HL-60 (cell line): Measurements from ENCODE around the gene CYP26B1.

Source experiments
- DNase-seq, 2 experiments: peaks; one replicate each; pipeline ENCODE4 v3.0.0-alpha.2; 2010 to 2020; ENCODE audit warnings: low read depth in 1 of 2, low spot score in 1 of 2
- H3K27ac ChIP-seq: fragments of 250-450 bp; sonication (Bioruptor Pico); replicated peaks from 2 replicates; pipeline ENCODE4 v1.5.1; 2020; ENCODE audit warnings: mild to moderate bottlenecking, moderate library complexity
- H3K27me3 ChIP-seq: fragments of 250-450 bp; sonication (Bioruptor Pico); 2 replicates; pipeline ENCODE4 v1.5.1; 2021; ENCODE audit warnings: mild to moderate bottlenecking, moderate library complexity; ENCODE audit not compliant: insufficient read depth, poor library complexity, severe bottlenecking
- H3K4me3 ChIP-seq: replicated peaks from 2 replicates; pipeline ENCODE4 v1.5.1; 2011; ENCODE audit warnings: mild to moderate bottlenecking, control low read depth, low read length; ENCODE audit not compliant: insufficient read depth
- GABPA ChIP-seq: IDR thresholded peaks from 2 replicates; pipeline ENCODE4 v1.6.1; 2012; ENCODE audit warnings: low read depth
- POLR2AphosphoS5 ChIP-seq: IDR thresholded peaks from 2 replicates; pipeline ENCODE4 v1.6.1; 2012; ENCODE audit warnings: low read depth
- SPI1 ChIP-seq: IDR thresholded peaks from 2 replicates; pipeline ENCODE4 v1.6.1; 2012; ENCODE audit warnings: low read depth, mild to moderate bottlenecking, borderline replicate concordance
- TF ChIP-seq, protein P1 (sequence below): IDR thresholded peaks from 2 replicates; pipeline ENCODE4 v1.6.1; 2012; ENCODE audit warnings: low read depth; ENCODE audit not compliant: insufficient replicate concordance
- TF ChIP-seq, protein P2 (sequence below): IDR thresholded peaks from one replicate; pipeline ENCODE4 v1.5.1; 2011; ENCODE audit warnings: low read length, control low read depth, inconsistent platforms; ENCODE audit not compliant: insufficient read depth

CYP26B1 gene

DNA sequence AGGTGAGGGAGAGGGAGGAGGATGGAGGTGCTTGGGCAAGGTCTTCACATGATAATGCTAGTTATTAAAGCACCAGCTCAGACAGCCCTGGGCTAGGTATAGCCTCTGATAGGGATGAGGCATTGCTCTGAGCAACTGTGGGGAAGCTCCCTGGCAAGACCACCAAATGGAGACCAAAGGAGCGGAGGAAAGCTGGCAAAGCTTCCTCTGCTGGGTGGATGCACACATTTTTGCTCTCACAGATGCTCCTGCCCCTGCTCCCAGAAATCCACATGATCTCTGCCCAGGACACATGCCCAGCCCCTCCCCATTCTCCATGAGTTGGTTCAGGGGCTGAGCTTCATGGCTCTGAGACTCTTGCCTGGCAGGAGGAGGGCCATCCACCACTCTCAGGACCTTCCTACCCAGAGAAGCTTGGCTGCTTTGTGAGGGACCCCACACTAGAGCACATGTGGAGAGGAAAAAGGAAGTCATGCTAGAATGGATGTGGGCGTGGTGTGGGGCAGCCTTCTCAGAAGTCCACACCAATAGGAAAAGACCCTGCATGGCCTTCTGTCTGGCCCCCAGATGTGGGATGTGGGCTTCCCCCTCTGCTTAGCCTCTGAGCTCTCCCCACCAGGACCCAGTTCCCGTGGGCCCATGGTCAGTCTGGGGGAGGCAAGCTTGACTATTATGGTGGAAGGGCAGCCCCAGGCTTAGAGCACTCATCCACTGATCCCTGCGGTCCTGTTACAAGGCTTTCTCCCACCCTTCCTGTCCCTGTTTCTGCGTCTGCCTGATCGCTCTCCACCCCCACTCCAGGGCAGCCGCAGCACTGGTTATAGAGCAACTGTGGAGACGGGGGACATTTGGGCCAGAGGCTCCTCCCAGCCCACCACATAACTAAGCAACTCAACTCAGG is 10.5 kb upstream of the CYP26B1 start:
- H3K27ac ChIP-seq = no peak overlapping the region
- TF ChIP-seq POLR2AphosphoS5 = no peak
- TF ChIP-seq, protein P1, sequence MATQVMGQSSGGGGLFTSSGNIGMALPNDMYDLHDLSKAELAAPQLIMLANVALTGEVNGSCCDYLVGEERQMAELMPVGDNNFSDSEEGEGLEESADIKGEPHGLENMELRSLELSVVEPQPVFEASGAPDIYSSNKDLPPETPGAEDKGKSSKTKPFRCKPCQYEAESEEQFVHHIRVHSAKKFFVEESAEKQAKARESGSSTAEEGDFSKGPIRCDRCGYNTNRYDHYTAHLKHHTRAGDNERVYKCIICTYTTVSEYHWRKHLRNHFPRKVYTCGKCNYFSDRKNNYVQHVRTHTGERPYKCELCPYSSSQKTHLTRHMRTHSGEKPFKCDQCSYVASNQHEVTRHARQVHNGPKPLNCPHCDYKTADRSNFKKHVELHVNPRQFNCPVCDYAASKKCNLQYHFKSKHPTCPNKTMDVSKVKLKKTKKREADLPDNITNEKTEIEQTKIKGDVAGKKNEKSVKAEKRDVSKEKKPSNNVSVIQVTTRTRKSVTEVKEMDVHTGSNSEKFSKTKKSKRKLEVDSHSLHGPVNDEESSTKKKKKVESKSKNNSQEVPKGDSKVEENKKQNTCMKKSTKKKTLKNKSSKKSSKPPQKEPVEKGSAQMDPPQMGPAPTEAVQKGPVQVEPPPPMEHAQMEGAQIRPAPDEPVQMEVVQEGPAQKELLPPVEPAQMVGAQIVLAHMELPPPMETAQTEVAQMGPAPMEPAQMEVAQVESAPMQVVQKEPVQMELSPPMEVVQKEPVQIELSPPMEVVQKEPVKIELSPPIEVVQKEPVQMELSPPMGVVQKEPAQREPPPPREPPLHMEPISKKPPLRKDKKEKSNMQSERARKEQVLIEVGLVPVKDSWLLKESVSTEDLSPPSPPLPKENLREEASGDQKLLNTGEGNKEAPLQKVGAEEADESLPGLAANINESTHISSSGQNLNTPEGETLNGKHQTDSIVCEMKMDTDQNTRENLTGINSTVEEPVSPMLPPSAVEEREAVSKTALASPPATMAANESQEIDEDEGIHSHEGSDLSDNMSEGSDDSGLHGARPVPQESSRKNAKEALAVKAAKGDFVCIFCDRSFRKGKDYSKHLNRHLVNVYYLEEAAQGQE = no peak
- TF ChIP-seq SPI1 = no peak
- TF ChIP-seq GABPA = no peak
- TF ChIP-seq, protein P2, sequence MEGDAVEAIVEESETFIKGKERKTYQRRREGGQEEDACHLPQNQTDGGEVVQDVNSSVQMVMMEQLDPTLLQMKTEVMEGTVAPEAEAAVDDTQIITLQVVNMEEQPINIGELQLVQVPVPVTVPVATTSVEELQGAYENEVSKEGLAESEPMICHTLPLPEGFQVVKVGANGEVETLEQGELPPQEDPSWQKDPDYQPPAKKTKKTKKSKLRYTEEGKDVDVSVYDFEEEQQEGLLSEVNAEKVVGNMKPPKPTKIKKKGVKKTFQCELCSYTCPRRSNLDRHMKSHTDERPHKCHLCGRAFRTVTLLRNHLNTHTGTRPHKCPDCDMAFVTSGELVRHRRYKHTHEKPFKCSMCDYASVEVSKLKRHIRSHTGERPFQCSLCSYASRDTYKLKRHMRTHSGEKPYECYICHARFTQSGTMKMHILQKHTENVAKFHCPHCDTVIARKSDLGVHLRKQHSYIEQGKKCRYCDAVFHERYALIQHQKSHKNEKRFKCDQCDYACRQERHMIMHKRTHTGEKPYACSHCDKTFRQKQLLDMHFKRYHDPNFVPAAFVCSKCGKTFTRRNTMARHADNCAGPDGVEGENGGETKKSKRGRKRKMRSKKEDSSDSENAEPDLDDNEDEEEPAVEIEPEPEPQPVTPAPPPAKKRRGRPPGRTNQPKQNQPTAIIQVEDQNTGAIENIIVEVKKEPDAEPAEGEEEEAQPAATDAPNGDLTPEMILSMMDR = no peak

DNA sequence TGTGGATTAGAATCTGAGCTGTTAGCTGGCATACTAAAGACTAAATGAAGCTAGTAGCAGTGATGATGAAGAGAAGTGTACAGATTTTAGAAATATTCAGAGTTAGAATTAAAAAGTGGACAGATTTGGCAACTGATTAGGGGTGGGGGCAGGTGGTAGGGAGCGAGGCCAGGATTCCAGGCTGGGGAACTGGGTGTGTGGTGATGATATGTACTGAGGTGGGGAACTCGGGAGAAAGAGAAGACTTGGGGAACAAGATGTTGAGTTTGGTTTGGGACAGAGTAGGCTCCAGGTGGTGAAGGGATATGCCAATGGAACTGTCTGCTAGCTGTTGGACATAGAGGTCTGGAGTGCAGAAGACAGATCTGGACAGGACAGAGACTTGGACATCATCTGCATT is 9.2 kb upstream of the CYP26B1 start:
- Histone ChIP-seq H3K27me3 (no peaks in the 10 kb centered on the region), H3K4me3 (no peak overlapping the region), H3K27ac (no peak overlapping the region)
- DNase-seq = no peak
- TF ChIP-seq, protein P2 = no peak
- TF ChIP-seq POLR2AphosphoS5 = no peak
- TF ChIP-seq GABPA = no peak
- TF ChIP-seq SPI1 = no peak
- TF ChIP-seq, protein P1 = no peak

More for the DNA sequence above, 10.5 kb upstream of the CYP26B1 start:
- no peaks in the 10 kb centered on the region for H3K27me3 ChIP-seq
- no peak for DNase-seq
- H3K4me3 ChIP-seq = no peak overlapping the region

DNA sequence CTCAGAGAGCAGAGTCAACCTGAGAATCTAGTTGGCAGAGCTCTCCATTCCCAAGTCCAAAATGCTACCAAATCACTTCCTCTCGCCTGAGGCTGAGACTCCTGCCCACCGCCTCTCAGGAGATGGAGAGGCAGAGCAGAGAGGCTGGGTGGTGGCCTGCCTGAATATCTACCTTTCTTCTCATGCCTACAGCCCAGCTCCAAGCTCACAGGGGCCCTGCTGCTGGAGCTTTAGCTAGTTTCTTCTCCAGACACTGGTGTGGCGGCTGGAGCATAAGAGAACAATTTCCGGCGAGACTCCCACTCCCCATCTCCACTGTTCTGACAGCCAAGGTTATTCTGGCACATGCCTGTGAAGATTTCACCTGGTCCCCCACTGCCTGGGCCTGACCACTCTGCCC is 8.1 kb upstream of the CYP26B1 start:
- Histone ChIP-seq H3K4me3 (no peak overlapping the region), H3K27ac (no peak overlapping the region), H3K27me3 (no peaks in the 10 kb centered on the region)
- no peak for DNase-seq
- TF ChIP-seq, protein P1 = no peak
- TF ChIP-seq SPI1 (no peak), GABPA (no peak), POLR2AphosphoS5 (no peak)
- TF ChIP-seq, protein P2 = no peak
